Effector memory CD8-positive, alpha-beta T cell (primary cell): ENCODE data around the gene NOCT.
"Not testable (repeated sequence)": the region's sequence is repeated elsewhere in the genome, so short reads cannot be mapped to it uniquely, and the experiment has no call there.

Experiments
- ATAC-seq: fragments of 150-1000 bp; cut with Tn5 transposase; replicated peaks from 2 replicates; pipeline ENCODE4 v1.10.0; 2021; ENCODE audit warnings: mild to moderate bottlenecking, moderate library complexity
- DNase-seq, 3 experiments: peaks; one replicate each; pipeline ENCODE4 v3.0.0; 2021
- H3K27ac Mint-ChIP-seq, 2 donors: one replicate each; pipeline ENCODE4 v1.8.0; 2022; ENCODE audit warnings: mild to moderate bottlenecking in 2 of 2, mixed read lengths in 2 of 2, moderate library complexity in 2 of 2
- H3K27me3 Mint-ChIP-seq, 2 donors: one replicate each; pipeline ENCODE4 v1.8.0; 2022; ENCODE audit warnings: mixed read lengths in 2 of 2
- H3K36me3 Mint-ChIP-seq: one replicate; pipeline ENCODE4 v1.8.0; 2022; ENCODE audit warnings: mild to moderate bottlenecking, moderate library complexity, mixed read lengths; ENCODE audit not compliant: insufficient read depth
- H3K4me1 Mint-ChIP-seq, 2 donors: one replicate each; pipeline ENCODE4 v1.8.0; 2022; ENCODE audit warnings: low read depth in 2 of 2, mixed read lengths in 2 of 2
- H3K4me3 Mint-ChIP-seq, 2 donors: one replicate each; pipeline ENCODE4 v1.8.0; 2022; ENCODE audit warnings: mild to moderate bottlenecking in 2 of 2, mixed read lengths in 2 of 2, moderate library complexity in 2 of 2
- H3K9me3 Mint-ChIP-seq, 2 donors: one replicate each; pipeline ENCODE4 v1.8.0; 2022; ENCODE audit warnings: mixed read lengths in 2 of 2

Gene NOCT

DNA sequence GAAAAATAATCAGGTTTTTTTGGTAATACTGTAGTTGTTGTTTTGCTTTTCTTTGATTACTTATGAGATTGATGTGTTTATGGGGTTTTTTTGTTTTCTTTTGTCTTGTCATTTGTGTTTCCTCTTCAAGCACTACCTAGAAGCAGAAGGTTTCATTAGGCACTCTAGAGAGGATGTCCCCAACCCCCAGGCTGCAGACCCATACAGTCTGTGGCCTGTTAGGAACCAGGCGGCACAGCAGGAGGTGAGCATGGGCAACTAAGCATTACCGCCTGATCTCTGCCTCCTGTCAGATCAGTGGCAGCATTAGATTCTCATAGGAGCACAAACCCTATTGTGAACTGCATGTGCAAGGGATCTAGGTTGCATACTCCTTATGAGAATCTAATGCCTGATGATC lies 22.9 kb upstream of the NOCT start:
- H3K9me3 Mint-ChIP-seq = no peaks in the 10 kb centered on the region
- no peaks in the 10 kb centered on the region for H3K36me3 Mint-ChIP-seq
- peaks cover 0 to 2% of the 10 kb centered on the region in 2 donors for H3K4me1 Mint-ChIP-seq
- peaks cover 11 to 17% of the 10 kb centered on the region in 2 donors for H3K27me3 Mint-ChIP-seq
- DNase-seq (no peak), ATAC-seq (no peak)
- no peak overlapping the region for H3K4me3 Mint-ChIP-seq
- no peak overlapping the region for H3K27ac Mint-ChIP-seq

GRCh38 chr4:138996090-138996489 lies 19.5 kb upstream of the NOCT start:
- Mint-ChIP-seq H3K36me3 (no peaks in the 10 kb centered on the region), H3K4me1 (no peaks in the 10 kb centered on the region), H3K27me3 (no peaks in the 10 kb centered on the region), H3K9me3 (no peaks in the 10 kb centered on the region), H3K4me3 (no peak overlapping the region), H3K27ac (no peak overlapping the region)
- ATAC-seq = no peak
- no peak for DNase-seq

GRCh38 chr4:138999666-139000065 lies 15.9 kb upstream of the NOCT start:
- Mint-ChIP-seq H3K36me3 (no peaks in the 10 kb centered on the region), H3K27ac (no peak overlapping the region), H3K4me3 (no peak overlapping the region), H3K9me3 (no peaks in the 10 kb centered on the region), H3K4me1 (no peaks in the 10 kb centered on the region), H3K27me3 (no peaks in the 10 kb centered on the region)
- ATAC-seq = no peak
- no peak for DNase-seq

DNA sequence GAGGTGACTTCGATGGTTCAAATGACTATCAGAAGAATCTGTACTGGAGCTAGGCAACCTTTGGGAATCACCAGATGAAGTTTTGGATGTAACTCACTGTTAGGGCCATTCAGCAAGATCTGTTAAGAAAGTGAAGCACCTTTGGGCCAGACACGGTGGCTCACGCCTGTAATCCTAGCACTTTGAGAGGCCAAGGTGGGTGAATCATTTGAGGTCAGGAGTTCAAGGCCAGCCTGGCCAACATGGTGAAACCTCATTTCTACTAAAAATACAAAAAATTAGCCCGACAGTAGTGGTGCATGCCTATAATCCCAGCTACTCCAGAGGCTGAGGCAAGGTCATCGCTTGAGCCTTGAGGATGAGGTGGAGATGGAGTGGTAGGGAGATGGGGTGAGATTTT lies 15.4 kb upstream of the NOCT start:
- not testable (repeated sequence) for H3K27ac Mint-ChIP-seq, H3K9me3 Mint-ChIP-seq, H3K4me3 Mint-ChIP-seq, ATAC-seq, DNase-seq, H3K36me3 Mint-ChIP-seq, H3K27me3 Mint-ChIP-seq, H3K4me1 Mint-ChIP-seq

GRCh38 chr4:139001430-139001829 lies 14.2 kb upstream of the NOCT start:
- not testable (repeated sequence) for H3K27ac Mint-ChIP-seq, H3K27me3 Mint-ChIP-seq, ATAC-seq, DNase-seq, H3K36me3 Mint-ChIP-seq, H3K4me1 Mint-ChIP-seq, H3K4me3 Mint-ChIP-seq, H3K9me3 Mint-ChIP-seq

DNA sequence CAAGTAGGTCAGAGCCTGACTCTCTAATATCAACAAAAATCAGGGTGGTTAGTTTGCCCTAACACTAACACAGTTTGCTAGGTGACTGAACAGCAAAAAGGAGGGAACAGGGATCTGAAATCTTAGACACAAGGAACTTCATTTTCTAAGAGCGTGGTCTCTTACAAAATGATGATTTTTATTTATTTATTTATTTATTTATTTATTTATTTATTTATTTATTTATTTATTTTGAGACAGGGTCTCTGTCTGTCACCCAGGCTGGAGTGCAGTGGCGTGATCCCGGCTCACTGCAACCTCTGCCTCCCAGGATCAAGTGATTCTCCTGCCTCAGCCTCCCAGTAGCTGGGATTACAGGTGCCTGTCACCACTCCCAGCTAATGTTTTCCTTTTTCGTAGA lies 11.9 kb upstream of the NOCT start:
- not testable (repeated sequence) for H3K4me3 Mint-ChIP-seq, H3K9me3 Mint-ChIP-seq, H3K36me3 Mint-ChIP-seq, H3K4me1 Mint-ChIP-seq, H3K27ac Mint-ChIP-seq, ATAC-seq, H3K27me3 Mint-ChIP-seq, DNase-seq

GRCh38 chr4:139005774-139006173 lies 9.8 kb upstream of the NOCT start:
- Mint-ChIP-seq H3K36me3 (peaks cover 2% of the 10 kb centered on the region), H3K27me3 (no peaks in the 10 kb centered on the region), H3K9me3 (no peaks in the 10 kb centered on the region), H3K4me3 (no peak overlapping the region), H3K27ac (no peak overlapping the region), H3K4me1 (no peaks in the 10 kb centered on the region)
- no peak for DNase-seq
- no peak for ATAC-seq

GRCh38 chr4:139007640-139008039 lies 7.9 kb upstream of the NOCT start:
- Mint-ChIP-seq H3K9me3 (no peaks in the 10 kb centered on the region), H3K4me3 (no peak overlapping the region), H3K4me1 (no peaks in the 10 kb centered on the region), H3K36me3 (peaks cover 2% of the 10 kb centered on the region), H3K27me3 (no peaks in the 10 kb centered on the region), H3K27ac (no peak overlapping the region)
- ATAC-seq (no peak), DNase-seq (no peak)

DNA sequence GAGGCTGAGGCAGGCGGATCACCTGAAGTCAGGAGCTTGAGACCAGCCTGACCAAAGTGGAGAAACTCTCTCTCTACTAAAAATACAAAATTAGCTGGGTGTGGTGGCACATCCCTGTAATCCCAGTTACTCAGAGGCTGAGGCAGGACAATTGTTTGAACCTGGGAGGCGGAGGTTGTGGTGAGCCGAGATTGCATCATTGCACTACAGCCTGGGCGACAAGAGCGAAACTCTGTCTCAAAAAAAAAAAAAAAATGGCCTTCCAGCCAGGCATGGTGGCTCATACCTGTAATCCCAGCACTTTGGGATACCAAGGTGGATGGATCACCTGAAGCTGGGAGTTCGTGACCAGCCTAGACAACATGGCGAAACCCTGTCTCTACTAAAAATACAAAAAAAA lies 7.3 kb upstream of the NOCT start:
- ATAC-seq = not testable (repeated sequence)

GRCh38 chr4:139009702-139010101 lies 5.9 kb upstream of the NOCT start:
- H3K27me3 Mint-ChIP-seq = no peaks in the 10 kb centered on the region
- no peak overlapping the region for H3K27ac Mint-ChIP-seq
- H3K4me3 Mint-ChIP-seq = no peak overlapping the region
- DNase-seq = no peak
- no peak for ATAC-seq
- H3K9me3 Mint-ChIP-seq = no peaks in the 10 kb centered on the region
- H3K4me1 Mint-ChIP-seq = peaks cover 2 to 3% of the 10 kb centered on the region in 2 donors
- peaks cover 2% of the 10 kb centered on the region for H3K36me3 Mint-ChIP-seq

More for the DNA sequence above, 7.3 kb upstream of the NOCT start:
- not testable (repeated sequence) for H3K4me3 Mint-ChIP-seq, H3K27ac Mint-ChIP-seq, DNase-seq, H3K36me3 Mint-ChIP-seq, H3K27me3 Mint-ChIP-seq, H3K9me3 Mint-ChIP-seq, H3K4me1 Mint-ChIP-seq

DNA sequence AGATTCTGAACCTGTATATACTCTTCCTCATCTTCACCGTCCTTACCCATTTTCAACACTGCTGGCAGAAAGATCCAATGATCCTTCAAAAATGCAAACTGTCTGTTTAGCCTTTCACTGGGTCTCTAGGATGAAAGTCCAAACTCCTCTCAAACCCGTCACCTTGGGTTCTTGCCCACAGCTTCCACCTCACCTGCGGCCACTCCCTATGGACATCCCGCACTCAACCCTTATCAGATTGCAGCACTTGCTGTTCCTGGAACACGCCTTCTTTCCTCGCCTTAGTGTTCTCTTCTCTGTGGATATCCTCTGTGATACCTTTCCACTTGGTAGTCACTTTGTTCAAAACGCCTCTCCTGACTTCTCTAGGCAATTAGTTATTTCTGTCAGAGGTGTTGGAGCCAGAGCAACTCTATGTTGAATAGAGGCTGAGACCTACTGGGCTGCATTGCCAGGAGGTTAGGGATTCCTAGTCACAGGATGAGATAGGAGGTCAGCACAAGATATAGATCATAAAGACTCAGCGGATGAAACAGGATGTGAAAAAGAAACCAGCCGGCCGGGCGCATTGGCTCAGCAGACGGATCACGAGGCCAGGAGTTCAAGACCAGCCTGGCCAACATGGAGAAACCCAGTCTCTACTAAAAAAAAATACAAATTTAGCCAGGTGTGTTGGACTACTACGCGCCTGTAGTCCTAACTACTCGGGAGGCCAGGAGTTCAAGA lies 4.2 kb upstream of the NOCT start:
- peaks cover 14% of the 10 kb centered on the region for H3K36me3 Mint-ChIP-seq
- ATAC-seq = no peak
- peaks cover 8% of the 10 kb centered on the region in 2 donors for H3K4me1 Mint-ChIP-seq

GRCh38 chr4:139014371-139015268 lies 961 bp upstream of the NOCT start:
- Mint-ChIP-seq H3K4me3 (peak overlapping the region; percentile 77 to 80), H3K27me3 (no peaks in the 10 kb centered on the region), H3K27ac (peak overlapping the region; percentile 96 to 98), H3K36me3 (peaks cover 17% of the 10 kb centered on the region), H3K9me3 (no peaks in the 10 kb centered on the region), H3K4me1 (peaks cover 14 to 16% of the 10 kb centered on the region in 2 donors)
- DNase-seq (no peak), ATAC-seq (peak; percentile 14)

More for the DNA sequence above, 4.2 kb upstream of the NOCT start:
- Mint-ChIP-seq H3K27me3 (no peaks in the 10 kb centered on the region), H3K27ac (no peak overlapping the region), H3K9me3 (no peaks in the 10 kb centered on the region), H3K4me3 (no peak overlapping the region)
- DNase-seq = no peak

GRCh38 chr4:139015948-139016471 lies 429 bp downstream of the NOCT start:
- Mint-ChIP-seq H3K27ac (peak overlapping the region; percentile 96 to 98), H3K4me1 (peaks cover 14 to 16% of the 10 kb centered on the region in 2 donors), H3K36me3 (peaks cover 23% of the 10 kb centered on the region), H3K4me3 (peak overlapping the region; percentile 77 to 80), H3K9me3 (no peaks in the 10 kb centered on the region), H3K27me3 (no peaks in the 10 kb centered on the region)
- DNase-seq (peak in 1 of 3 experiments; percentile 15), ATAC-seq (peak; percentile 7)

DNA sequence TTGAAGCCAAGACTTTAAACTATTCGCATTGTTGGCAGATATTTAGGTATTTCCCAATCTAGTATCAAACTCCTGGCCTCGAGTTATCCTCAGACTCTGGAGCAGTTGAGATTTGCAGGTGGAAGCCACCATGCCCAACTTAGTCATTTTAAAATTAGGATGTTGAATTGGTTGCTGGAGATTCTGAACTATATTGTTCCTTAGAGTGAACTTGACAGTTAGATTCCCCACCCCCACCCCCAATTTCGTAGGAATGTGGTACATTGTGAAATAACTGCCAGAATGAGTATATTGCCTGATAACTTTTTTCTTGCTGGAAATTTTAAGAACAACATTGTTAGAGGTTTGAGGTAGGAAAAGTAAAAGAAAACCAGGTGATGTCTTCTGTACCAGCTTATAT lies 2.3 kb downstream of the NOCT start:
- H3K9me3 Mint-ChIP-seq = no peaks in the 10 kb centered on the region
- H3K27ac Mint-ChIP-seq = no peak overlapping the region
- ATAC-seq (no peak), DNase-seq (no peak)
- peaks cover 23% of the 10 kb centered on the region for H3K36me3 Mint-ChIP-seq
- no peaks in the 10 kb centered on the region for H3K27me3 Mint-ChIP-seq
- peaks cover 14 to 16% of the 10 kb centered on the region in 2 donors for H3K4me1 Mint-ChIP-seq
- H3K4me3 Mint-ChIP-seq = no peak overlapping the region
